GM18909 (cell line): ENCODE results near the gene STK24.

Experiments
- ATAC-seq: cut with Tn5 transposase; IDR thresholded peaks from one replicate; pipeline ENCODE4 v1.9.1; 2021; ENCODE audit warnings: mild to moderate bottlenecking; ENCODE audit not compliant: unreplicated experiment, poor library complexity

The STK24 gene

GRCh38 chr13:98479496-98480003, 97.4 kb downstream of the STK24 start:
- no peak for ATAC-seq

DNA sequence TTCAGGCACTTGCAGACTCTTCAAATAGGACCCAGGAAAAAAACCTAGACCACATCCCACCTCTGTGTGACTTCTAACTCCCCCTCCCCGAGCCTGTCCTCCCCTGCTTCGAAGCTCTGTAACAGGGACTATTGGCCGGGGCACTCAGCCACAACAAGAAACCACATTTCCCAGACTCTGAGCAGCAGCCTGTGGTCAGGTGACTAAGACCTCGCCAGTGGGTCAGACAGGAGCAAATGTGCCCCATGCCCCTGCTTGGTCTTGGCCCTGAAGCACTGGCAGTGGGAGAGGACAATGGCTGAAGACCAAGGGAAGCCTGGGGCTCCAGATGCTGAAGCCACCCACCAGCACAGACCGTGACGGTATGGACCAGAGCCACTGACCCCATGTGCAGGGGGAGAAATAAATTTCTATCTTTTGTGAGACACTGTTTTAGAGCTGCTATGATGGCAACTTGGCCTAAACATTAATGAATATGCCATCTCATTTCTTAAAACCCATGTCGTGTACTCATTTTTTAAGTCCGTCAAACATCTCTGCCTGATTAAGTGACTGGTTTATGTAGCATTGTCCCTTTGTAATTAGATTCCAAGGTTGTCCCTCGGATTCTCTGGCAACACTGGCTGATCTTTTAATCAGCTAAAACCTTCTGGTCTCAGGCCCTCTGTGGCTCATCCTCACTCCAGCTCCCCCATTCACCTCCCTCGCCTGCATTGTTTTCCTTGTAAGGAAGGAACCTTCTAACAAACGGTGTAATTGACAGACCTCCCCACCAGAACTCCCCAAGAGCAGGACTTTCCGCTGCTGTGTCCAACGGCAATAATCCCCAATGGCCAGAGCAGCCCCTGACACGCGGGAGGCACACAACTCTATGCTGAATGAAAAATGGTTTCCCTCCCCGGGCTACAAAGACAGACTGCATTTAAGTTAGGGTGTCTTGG, 98.4 kb downstream of the STK24 start:
- peak; percentile 51 for ATAC-seq

GRCh38 chr13:98476538-98476966, 100.4 kb downstream of the STK24 start:
- peak; percentile 93 for ATAC-seq

- peak; percentile 42 for ATAC-seq
Observed at GRCh38 chr13:98476106-98476505, 100.8 kb downstream of the STK24 start.

- no peak for ATAC-seq
Observed at GRCh38 chr13:98475522-98475921, 101.4 kb downstream of the STK24 start.

GRCh38 chr13:98474761-98475160, 102.1 kb downstream of the STK24 start:
- ATAC-seq, result no peak

- no peak for ATAC-seq
Observed at GRCh38 chr13:98474292-98474691, 102.6 kb downstream of the STK24 start.

- ATAC-seq, result no peak
Observed at GRCh38 chr13:98473788-98474144, 103.1 kb downstream of the STK24 start.

GRCh38 chr13:98473135-98473787, 103.6 kb downstream of the STK24 start:
- ATAC-seq, result no peak

GRCh38 chr13:98471934-98472333, 105.0 kb downstream of the STK24 start:
- no peak for ATAC-seq

DNA sequence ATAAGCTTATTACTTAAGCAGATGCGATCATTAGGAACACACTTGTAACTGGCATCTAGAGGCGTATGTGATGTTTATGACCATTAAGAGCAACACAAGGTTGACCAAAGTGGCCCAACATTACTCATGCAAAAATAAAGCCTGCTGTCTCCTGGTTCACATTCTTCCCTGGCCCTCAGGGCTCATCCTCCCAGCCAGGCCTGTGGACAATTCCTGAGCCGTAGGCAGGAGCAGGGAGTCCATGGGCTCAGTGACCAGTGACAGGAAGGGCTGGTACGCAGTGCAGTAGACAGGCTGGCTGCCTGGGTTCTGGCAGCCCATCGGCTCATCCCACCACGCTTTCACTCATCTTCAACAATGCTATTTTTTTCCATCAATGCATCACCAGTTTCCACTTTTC, 106.0 kb downstream of the STK24 start:
- ATAC-seq, result no peak

GRCh38 chr13:98468929-98469328, 108.0 kb downstream of the STK24 start:
- ATAC-seq, result no peak

- ATAC-seq, result no peak
Observed at GRCh38 chr13:98468361-98468760, 108.5 kb downstream of the STK24 start.

DNA sequence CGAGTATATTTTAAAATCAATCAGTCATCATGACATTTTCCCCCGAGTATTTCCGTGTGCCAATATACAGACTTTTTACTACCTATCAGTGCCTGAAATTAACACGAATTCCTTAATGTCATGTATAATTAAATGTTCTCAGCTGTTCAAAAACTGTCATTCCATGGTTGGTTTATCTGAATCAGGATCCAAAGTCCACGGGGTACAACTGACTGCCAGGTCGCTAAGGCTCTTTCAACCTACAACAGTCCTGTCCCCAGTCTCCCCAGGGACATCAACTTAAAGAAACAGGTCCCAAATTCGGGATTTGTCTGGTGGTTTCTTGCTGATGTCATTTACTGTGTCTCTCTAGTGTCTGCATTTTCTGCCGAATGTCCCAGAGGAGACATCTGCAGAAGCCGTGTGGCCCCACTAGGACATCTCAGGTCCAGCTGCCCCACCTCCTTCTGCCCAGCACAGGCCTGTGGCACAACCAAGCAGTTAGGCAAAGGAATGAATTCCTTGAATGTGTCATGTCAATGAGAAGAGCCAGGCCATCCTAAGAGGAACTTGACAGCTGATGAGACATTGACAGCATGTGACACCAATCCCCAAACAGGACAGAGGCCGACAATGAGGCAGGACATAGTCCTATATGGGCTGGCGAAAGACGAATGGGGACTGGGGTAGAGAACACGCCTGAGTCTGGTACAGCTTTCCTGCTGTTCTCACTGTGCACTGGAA, 109.5 kb downstream of the STK24 start:
- no peak for ATAC-seq

- ATAC-seq, result no peak
Observed at GRCh38 chr13:98466634-98467236, 110.2 kb downstream of the STK24 start.

GRCh38 chr13:98462946-98463345, 114.0 kb downstream of the STK24 start:
- no peak for ATAC-seq

DNA sequence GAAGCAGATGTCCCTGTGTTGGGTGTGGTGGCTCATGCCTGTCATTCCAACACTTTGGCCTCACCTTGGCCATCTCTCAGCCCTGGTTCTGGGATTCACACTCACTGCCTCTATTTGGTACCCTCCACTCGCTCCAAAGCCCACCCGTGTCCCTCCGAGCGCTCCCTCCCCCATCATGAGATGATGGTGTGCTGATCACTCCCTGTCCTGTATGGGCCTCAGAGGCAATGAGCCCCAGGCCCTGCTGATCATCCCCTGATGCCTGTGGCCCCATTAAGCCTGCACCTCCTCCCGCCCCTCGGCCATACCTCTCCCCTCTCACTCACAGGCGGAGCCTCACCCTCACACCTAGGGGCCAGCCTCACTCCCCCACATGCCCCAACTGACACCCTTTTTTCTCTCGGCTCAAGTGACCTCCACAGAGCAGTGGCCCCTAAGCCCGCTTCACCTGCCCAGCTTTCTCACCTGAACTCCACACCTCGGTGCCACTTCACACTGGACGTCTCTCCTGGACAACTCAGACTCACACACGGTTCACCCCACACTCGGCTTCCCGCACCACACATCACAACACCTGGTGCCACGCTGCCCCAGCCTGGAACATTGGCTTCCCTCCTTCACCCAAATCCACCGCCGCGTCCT, 114.5 kb downstream of the STK24 start:
- no peak for ATAC-seq

DNA sequence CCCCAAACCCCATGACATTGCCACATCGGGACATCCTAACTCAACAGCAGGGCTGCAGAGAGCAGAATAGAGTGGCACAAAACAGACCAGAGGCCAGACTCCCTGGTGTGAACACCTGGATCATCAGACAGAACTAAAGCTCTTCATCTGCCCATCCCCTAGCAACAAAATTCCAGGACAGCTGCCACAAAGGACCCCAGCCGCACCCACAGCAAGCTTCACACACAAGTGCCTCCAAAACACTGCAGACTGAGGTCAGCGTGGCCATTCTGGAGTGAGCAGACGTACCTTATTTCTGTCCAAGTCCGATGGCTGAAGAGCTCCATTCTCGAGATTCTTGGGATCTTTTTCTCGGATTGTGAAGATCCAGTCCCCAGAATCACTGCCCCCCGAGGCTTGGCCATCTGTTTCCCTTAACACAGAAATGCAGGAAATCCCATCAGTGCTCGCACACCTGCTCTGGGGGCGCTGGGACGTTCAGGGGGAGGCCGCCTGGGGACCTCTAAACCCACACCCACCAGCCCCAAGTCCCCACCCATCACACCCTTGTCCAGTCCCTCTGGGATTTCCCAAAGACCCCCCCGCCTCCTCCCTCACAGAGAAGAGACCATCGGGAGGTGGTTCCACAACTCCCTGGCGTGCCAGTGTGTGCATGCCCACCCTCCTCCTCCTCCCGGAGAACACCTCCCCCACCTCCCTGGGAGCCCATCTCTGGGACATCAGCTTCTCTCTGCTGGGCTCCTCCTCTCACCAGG, 115.2 kb downstream of the STK24 start:
- no peak for ATAC-seq

GRCh38 chr13:98460516-98460915, 116.4 kb downstream of the STK24 start:
- no peak for ATAC-seq
